Activated naive CD8-positive, alpha-beta T cell treated with anti-CD3 and anti-CD28 coated beads for 36 hours (primary cell): ENCODE results near the gene PUM2. TPM values are rescaled to one million over a fixed set of nuclear protein-coding genes. Genes with fewer than 3 reads are reported as not detected.

ENCODE experiments used
- DNase-seq: peaks from one replicate; pipeline ENCODE4 v3.0.0; 2021
- H3K27ac Mint-ChIP-seq: one replicate; pipeline ENCODE4 v1.8.0; 2022; ENCODE audit warnings: mild to moderate bottlenecking, moderate library complexity, mixed read lengths
- H3K27me3 Mint-ChIP-seq: one replicate; pipeline ENCODE4 v1.8.0; 2022; ENCODE audit warnings: mild to moderate bottlenecking, mixed read lengths
- H3K36me3 Mint-ChIP-seq: one replicate; pipeline ENCODE4 v1.8.0; 2021; ENCODE audit warnings: mild to moderate bottlenecking, mixed read lengths
- H3K4me1 Mint-ChIP-seq: one replicate; pipeline ENCODE4 v1.8.0; 2021; ENCODE audit warnings: mixed read lengths
- H3K4me3 Mint-ChIP-seq: one replicate; pipeline ENCODE4 v1.8.0; 2022; ENCODE audit warnings: mild to moderate bottlenecking, moderate library complexity, mixed read lengths
- H3K9me3 Mint-ChIP-seq: one replicate; pipeline ENCODE4 v1.8.0; 2022; ENCODE audit warnings: mixed read lengths
- total RNA-seq, 2 experiments: library from RNA; stranded (reverse); gene quantifications; one replicate each; pipeline ENCODE4 v1.2.3, GENCODE V29; 2021

PUM2 gene
- total RNA-seq, 2 experiments from 2014 or later = 107 to 108 TPM

DNA sequence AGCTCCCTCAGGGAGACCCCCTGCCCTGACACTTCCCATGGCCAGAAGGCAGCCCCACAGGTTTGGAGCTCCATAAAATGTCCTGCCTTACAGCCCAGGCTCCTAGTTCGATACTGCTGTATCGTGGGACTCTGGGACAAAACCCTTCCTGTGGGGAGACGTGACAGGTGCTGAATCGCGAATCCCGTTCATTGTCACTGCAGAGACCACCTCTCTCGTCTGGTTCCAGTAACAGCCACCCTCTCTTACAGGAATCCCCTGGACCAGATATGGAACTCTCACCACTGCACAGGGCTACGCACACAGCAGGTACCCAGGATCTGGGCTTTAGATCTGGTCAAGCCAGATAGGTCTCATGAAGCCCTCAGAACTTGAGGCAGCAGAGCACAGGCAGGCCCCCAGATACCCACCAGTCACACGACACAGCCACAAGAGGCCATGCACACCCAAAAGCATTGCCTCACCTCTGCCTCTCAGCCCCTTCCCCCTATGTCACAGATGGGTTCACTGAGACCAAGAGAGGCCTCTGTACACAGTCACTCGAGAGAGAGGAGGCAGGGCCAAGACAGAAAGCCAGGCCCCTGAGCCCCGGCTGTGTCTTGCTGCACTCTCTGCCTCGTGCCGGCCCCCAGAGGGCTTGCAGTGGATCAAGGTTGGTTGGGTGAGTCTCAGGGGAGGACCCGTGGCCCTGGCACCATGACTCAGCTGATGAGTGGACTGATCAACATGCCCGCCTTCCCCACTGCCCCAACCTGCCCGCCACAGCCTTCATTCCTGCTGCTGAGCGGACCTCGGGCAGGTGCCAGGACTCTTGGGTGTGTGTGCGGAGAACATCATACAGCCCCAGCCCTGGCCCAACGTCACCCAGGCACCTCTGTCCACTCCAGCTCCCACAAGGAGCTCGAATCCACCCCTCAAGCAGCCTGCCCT is 133.3 kb downstream of the PUM2 start:
- no peak for DNase-seq
- H3K27me3 Mint-ChIP-seq = peaks cover 27% of the 10 kb centered on the region
- H3K27ac Mint-ChIP-seq = no peak overlapping the region
- H3K9me3 Mint-ChIP-seq = no peaks in the 10 kb centered on the region
- no peak overlapping the region for H3K4me3 Mint-ChIP-seq
- H3K4me1 Mint-ChIP-seq = no peaks in the 10 kb centered on the region
- H3K36me3 Mint-ChIP-seq = no peaks in the 10 kb centered on the region

DNA sequence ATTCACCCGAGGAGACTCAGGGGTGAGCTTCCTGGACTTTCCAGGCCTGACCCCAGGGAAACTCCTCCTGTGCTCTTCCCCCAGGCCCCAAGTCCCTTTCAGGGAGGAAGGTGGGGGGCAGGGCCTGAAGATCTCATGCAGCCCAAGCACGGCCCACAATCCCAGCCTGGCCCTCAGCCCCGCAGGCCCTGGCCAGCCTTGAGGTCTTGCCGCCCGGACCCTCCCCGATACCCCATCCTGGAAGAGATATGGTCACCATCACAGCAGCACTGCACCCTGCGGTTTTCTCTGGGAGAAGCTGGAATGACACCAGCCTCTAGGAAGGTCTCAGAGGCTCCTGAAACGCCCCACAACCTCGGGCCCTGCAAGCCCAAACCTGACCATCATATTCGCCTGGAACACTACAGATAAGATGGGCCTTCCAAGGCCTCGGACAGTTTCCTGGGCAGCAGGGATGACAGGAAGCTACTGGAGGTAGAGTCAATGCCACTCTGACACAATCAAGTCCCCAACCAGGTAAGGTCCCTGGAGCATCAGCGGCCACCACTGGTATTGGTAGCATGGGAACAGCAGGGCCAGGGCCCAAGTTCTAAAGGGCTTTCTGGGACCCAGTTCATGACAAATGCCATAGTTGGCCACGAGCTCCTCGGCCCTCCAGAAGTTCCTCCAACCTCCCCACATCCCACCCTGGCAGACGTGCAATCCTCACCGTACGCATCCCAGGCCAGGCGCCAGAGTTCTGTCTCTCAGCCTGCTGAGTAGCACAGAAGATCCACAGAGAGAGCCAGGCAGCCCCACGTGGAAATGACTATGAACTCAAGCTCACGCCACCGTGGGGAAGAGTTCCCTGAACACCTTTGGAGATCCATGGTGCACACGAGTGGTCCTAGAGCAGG is 134.3 kb downstream of the PUM2 start:
- H3K4me3 Mint-ChIP-seq = no peak overlapping the region
- no peak overlapping the region for H3K27ac Mint-ChIP-seq
- H3K9me3 Mint-ChIP-seq = no peaks in the 10 kb centered on the region
- no peak for DNase-seq
- H3K4me1 Mint-ChIP-seq = no peaks in the 10 kb centered on the region
- H3K27me3 Mint-ChIP-seq = peaks cover 18% of the 10 kb centered on the region
- no peaks in the 10 kb centered on the region for H3K36me3 Mint-ChIP-seq

DNA sequence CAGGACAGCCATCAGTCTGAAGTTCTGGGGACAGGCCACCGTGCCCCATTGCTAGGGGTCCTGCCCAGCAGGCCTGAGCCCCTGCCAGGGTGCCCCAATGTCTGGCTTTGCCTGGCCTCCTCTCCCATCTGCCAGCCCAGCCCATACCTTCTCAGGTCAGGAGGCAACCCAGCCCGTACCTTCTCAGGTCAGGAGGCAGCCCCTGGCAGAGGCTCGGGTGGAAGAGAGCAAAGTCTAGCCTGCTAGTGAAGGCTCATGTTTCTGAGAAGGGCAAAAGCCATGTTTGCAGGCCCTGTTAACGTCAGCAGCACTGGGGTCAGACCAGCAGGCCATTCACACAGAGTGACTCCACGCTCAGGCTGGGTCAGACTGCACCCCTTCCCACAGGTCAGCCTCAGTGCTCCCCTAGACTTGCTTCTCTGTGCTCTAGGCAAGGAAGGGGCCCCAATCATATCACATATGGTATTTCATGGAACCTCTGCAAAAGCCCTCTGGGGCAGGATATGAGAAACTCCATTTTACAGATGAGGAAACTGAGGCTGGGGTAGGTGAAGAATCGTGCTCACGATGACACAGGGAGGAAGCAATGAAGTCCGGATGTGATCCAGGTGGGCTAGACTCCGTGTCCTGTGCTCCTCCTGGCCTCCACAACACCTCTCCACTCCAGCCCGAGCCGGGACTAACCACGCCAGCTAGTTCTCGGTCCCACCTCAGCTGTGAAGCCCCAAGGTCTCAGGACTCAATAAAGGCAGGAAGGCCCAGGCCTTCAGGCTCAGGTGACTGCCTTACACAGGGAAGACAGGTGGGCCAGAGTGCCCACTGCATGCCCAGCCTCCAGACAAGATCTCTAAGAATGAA is 135.2 kb downstream of the PUM2 start:
- no peak for DNase-seq
- H3K27me3 Mint-ChIP-seq = peaks cover 8% of the 10 kb centered on the region
- no peaks in the 10 kb centered on the region for H3K36me3 Mint-ChIP-seq
- H3K9me3 Mint-ChIP-seq = no peaks in the 10 kb centered on the region
- H3K4me3 Mint-ChIP-seq = no peak overlapping the region
- H3K4me1 Mint-ChIP-seq = no peaks in the 10 kb centered on the region
- no peak overlapping the region for H3K27ac Mint-ChIP-seq

DNA sequence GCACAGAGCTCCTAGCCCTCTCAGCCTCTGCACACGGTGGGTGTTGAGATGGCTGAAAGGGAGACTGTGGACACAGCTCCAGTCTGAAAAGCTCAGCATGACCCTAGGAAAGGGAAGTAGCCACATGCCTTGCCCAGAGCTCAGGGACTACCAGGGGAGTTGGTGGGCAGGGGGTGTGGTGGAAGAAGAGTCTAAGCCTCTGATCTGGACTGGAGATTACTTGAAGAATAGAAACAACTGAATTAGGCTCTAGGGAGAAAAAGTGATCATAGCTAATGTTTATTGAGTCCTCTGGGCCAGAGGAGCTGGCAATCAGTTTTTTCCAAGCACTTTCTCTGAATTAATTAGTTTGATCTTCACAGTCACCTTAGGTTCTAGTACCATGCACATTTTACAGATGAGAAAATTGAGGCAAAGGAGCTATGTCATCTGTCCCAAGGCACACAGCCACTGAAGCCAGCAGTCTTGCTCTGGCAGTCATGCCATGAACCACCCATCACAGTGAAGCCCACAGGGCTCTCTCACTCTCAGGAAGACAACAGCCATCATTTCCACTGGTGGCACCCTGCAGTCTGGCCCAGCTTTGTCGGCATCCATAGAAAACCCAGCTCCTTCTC is 136.0 kb downstream of the PUM2 start:
- Mint-ChIP-seq H3K36me3 (no peaks in the 10 kb centered on the region), H3K27me3 (peaks cover 4% of the 10 kb centered on the region), H3K4me3 (no peak overlapping the region), H3K9me3 (no peaks in the 10 kb centered on the region), H3K27ac (no peak overlapping the region), H3K4me1 (no peaks in the 10 kb centered on the region)
- DNase-seq = no peak

DNA sequence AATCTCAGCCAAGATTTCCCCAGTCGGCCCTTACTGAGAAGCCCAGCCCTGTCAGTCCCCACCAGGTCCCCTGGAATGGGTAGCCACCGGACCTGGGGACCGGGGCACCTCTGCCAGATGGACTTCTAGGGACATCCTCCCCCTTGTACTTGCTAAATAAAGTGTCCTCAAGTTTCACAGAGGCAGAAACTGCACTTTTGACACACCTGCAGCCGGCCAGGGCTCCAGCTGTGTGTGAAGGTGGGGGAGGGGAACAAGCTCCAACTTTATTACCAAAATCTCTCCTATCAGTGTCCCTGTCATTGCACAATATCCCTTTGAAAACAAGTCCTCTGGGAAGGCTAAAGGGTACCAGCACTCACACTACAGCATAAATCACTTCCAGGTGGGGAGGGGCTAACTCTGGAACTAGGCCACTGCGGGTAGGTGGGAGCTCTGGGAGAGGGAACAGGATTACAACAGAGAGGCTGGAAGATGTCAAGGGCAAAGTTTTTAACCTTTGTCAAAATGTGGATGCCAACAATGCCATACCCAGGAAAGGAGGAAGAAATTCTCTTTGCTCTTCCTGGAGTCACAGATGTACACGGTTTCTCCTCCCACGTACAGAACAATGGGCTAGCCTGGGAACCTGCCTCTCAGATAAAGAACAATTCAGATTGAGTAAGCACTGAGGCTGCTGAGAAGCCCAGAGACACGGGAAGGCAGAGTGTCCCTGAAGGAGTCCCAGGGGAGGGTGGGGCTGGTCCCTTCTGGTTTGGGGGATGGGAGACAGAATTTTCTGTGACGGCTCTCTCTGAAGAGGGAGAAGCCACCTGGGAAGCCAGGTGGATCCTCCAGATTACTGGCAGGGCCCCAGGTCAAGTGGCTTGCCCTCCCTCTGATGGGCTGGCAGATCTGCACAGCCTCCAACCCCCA is 136.7 kb downstream of the PUM2 start:
- no peak overlapping the region for H3K4me3 Mint-ChIP-seq
- no peak for DNase-seq
- no peaks in the 10 kb centered on the region for H3K4me1 Mint-ChIP-seq
- no peaks in the 10 kb centered on the region for H3K36me3 Mint-ChIP-seq
- no peak overlapping the region for H3K27ac Mint-ChIP-seq
- peaks cover 4% of the 10 kb centered on the region for H3K27me3 Mint-ChIP-seq
- no peaks in the 10 kb centered on the region for H3K9me3 Mint-ChIP-seq

DNA sequence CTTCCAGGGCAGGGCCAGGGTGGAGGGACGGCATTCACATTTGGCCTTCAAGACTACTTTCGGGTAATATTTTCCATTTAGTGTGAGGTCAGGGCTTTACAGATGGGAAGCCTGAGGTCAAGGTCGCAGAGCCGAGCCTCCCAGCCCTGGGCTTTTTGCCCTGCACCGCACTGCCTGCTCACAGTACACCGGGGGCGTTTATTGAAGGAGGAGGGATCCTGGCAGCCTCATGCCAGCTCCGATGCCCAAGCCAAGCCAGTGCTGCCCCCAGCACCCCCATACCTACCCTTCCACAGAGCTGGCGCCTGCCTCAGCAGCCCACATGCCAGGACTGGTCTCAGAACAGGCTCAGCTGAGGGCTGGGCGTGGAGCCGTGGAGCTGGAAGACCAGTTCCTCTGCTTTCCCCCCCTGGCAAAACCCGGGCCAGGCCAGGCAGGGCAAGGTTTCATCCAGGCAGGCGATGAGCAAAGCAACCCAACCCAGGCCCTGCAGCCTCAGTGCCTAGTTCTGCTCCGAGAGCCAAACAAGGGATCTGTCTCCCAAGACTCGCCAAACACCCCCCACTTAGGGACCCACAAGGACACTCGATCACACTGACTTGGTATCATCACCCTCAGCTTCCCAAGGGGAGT is 137.7 kb downstream of the PUM2 start:
- Mint-ChIP-seq H3K4me1 (no peaks in the 10 kb centered on the region), H3K27me3 (no peaks in the 10 kb centered on the region), H3K4me3 (no peak overlapping the region), H3K27ac (no peak overlapping the region), H3K9me3 (no peaks in the 10 kb centered on the region), H3K36me3 (no peaks in the 10 kb centered on the region)
- DNase-seq = no peak

DNA sequence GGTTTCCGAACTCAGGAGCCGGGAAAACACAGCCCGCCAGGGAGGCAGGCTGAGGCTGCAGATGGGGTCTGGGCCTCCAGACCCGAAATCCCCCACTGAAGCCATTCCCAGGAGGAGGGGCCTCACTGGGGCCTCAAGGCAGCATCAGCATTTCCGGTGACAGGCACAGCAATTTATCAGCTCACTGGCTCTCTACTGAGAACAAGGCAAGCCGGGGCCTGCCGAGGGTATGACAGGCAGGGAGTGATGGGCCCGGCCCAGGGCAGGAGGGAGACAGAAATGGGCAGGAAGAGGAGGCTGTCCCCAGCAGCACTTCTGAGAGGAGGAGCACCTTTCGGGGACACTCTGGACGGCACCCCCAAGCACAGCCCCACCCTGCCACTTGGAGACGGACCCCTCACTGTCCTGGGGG is 138.2 kb downstream of the PUM2 start:
- H3K4me3 Mint-ChIP-seq = no peak overlapping the region
- no peaks in the 10 kb centered on the region for H3K9me3 Mint-ChIP-seq
- no peaks in the 10 kb centered on the region for H3K4me1 Mint-ChIP-seq
- H3K36me3 Mint-ChIP-seq = no peaks in the 10 kb centered on the region
- H3K27ac Mint-ChIP-seq = no peak overlapping the region
- DNase-seq = no peak
- no peaks in the 10 kb centered on the region for H3K27me3 Mint-ChIP-seq

DNA sequence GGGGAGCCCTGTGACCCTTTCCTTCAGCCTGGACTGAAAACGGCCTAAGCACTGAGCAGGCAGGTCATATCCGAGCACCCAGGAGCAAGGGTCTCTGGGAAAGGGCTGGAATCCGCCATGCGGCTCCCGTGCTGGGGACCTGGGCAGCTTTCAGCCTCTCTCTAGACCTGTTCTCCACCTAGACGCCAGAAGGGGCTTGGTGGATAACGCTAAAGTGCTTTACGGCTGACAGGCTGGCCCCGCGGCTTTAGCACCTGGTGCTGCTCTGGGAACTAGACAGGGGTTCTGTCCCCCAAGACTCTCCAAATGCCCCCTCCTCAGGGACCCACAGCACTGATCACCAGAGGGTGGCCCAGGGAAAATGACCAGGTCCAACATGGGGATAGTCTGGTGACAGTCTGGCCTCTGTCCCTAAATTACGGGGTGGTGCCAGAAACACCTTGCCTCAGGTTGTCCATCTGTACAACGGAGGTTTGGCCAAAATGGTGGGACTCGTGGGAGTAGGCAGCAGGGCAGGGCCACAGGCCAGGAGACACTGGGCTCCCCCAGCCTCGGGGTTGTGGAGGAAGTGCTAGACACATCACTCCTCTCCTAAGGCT is 138.7 kb downstream of the PUM2 start:
- Mint-ChIP-seq H3K4me1 (no peaks in the 10 kb centered on the region), H3K36me3 (no peaks in the 10 kb centered on the region), H3K27me3 (no peaks in the 10 kb centered on the region), H3K4me3 (no peak overlapping the region), H3K9me3 (no peaks in the 10 kb centered on the region), H3K27ac (no peak overlapping the region)
- DNase-seq = no peak

DNA sequence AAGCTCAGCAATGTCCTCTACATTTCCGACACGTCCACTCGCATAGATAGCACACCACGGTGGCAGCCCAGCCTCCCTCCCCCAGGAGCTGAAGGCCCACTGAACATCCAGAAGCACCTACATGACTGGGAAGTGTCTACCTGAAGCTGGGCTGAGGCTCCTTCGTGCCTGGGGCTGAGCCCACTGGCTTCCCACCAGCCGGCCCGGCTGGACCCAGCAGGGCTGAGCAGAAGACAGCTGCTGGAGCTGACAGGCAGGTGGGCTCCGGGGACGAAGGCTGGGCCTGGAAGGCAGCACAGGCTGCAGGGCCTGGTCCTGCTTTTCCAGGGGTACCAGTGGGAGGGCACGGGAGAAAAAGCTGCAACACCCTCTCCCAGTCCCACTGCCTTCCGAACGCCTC is 139.2 kb downstream of the PUM2 start:
- H3K27ac Mint-ChIP-seq = no peak overlapping the region
- no peaks in the 10 kb centered on the region for H3K4me1 Mint-ChIP-seq
- no peaks in the 10 kb centered on the region for H3K27me3 Mint-ChIP-seq
- no peak for DNase-seq
- H3K4me3 Mint-ChIP-seq = no peak overlapping the region
- H3K9me3 Mint-ChIP-seq = no peaks in the 10 kb centered on the region
- no peaks in the 10 kb centered on the region for H3K36me3 Mint-ChIP-seq

DNA sequence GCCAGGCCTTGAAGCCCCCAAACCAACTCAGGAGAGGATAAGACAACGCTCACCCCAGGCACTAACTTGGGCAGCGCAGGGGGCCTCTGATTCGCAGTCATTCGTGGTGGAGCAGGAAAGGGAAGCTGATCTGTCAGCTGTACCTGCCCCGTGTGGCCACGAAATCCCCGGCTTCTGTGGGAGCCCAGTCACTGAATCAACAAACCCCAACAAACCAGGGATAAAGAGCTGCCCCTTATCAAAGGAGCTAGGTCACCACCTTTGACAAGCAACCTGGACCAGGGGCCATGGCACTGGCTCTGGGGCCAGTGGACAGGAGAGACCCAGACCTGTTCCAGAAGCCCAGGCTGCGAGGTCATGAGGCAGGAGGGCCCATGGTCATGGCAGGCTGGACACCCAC is 140.2 kb downstream of the PUM2 start:
- Mint-ChIP-seq H3K4me1 (no peaks in the 10 kb centered on the region), H3K27me3 (no peaks in the 10 kb centered on the region), H3K27ac (no peak overlapping the region), H3K9me3 (no peaks in the 10 kb centered on the region), H3K4me3 (no peak overlapping the region), H3K36me3 (no peaks in the 10 kb centered on the region)
- DNase-seq = no peak

DNA sequence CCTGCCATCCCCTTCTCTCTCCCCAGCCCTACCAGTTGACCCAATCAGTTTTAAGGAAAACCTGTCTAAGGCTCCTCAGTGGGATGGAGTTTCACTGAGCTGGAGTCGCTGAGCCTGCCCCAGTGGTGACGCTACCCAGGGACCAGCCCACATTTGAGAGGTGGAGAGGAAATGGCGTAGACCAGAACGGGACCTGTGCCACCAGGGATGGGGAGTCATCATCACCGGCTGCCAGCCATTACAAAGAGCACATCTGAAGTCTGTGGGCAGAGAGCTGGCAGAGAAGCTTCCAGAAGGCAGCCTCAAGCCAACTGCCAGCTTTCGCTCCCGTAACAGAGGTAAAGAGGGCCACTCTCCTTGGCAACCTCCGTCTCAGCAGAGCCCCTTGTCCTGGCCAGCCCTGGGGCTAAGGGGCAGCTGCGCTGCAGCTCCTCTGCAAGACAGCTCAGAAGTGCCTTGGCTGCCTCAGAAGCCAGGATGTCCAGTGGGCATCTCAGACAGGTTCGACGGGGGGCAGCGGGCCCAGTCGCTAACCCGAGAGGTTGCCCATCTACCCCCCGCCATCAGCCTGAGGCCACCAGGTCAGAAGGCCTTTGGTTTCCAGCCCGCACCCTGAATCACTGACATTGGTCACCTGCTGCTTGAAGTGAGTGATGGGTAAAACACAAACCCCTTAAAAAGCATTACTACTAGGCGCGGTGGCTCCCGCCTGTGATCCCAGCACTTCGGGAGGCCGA is 141.1 kb downstream of the PUM2 start:
- Mint-ChIP-seq H3K27ac (no peak overlapping the region), H3K9me3 (no peaks in the 10 kb centered on the region), H3K4me3 (no peak overlapping the region), H3K36me3 (no peaks in the 10 kb centered on the region), H3K27me3 (no peaks in the 10 kb centered on the region), H3K4me1 (no peaks in the 10 kb centered on the region)
- DNase-seq = no peak

DNA sequence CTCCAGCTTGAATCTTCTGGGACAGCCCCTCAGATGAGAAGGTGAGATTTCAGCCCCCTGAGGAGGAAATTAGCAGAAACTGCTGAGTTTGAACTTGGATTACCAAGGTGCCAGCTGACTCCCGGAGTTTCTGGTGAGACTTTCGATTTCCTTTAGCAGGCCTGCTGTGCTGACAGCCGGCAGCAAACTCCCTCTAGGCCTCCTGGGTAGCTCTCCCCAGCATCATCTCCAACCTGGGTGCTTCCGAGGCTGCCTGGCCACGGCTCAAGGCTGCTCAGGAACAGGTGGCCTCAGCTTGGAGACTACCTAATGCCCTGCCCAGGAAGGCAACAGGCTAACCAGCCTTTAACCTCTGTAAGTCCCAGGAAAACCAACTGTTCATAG is 142.2 kb downstream of the PUM2 start:
- Mint-ChIP-seq H3K4me3 (no peak overlapping the region), H3K27me3 (no peaks in the 10 kb centered on the region), H3K36me3 (no peaks in the 10 kb centered on the region), H3K9me3 (no peaks in the 10 kb centered on the region), H3K27ac (no peak overlapping the region), H3K4me1 (no peaks in the 10 kb centered on the region)
- DNase-seq = no peak
